C4-2B (cell line): ENCODE results near the gene CHCHD3.

Experiments
- H3K27ac ChIP-seq: fragments of 450-650 bp; 2 replicates; pipeline ENCODE4 v1.5.1; 2017
- ZFX ChIP-seq: fragments of 450-650 bp; IDR thresholded peaks from 2 replicates; pipeline ENCODE4 v1.6.1; 2017
- TF ChIP-seq, protein P1 (sequence below): fragments of 450-650 bp; conservative IDR thresholded peaks from 2 replicates; pipeline ENCODE4 v1.5.1; 2017; ENCODE audit warnings: mild to moderate bottlenecking

CHCHD3 gene

DNA sequence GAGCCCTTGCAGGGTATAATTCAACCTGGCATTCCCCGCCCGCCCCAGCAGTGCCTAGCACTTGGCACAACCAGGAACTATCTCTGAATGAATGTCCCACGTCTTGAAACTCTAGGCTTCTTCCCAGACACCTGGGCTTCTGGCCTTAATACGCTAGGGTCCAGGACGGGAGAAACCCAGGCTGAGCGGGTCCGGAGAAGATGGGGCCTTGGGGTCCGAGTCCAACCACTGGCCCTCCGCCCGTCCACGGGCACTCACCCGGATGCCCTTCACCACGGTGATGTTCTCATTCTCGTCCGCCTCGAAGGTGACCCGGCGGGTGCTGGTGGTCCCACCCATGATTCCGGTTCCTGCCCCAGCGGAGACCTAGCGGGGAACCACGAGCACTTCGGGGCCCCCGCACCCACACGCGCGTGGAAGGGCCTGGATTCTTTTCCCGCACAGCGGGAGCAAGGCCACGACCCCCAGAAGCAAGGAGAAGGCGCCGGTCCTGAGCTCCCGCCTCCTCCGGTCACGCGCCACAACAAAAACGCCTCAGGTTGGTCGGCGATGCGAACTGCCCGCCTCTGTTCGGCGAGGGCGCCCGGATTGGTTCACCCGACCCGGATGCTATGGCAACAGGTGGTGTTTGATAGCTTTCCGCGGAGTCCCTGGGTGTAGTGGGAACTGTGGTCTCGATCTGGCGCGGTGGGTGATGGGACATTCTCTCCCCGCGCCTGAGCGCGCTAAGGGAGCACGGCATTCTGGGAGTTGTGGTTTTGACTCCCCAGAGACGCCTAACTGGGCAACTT lies at the start of gene CHCHD3:
Gene CHCHD3 (minus strand): TSS at position 492 of the 791 bp plus-strand sequence. CDS start 153 bp downstream, at position 339.
- peak within 1 kb of the TSS; percentile 95 for H3K27ac ChIP-seq
- TF ChIP-seq ZFX = peak; percentile 90
- TF ChIP-seq, protein P1, sequence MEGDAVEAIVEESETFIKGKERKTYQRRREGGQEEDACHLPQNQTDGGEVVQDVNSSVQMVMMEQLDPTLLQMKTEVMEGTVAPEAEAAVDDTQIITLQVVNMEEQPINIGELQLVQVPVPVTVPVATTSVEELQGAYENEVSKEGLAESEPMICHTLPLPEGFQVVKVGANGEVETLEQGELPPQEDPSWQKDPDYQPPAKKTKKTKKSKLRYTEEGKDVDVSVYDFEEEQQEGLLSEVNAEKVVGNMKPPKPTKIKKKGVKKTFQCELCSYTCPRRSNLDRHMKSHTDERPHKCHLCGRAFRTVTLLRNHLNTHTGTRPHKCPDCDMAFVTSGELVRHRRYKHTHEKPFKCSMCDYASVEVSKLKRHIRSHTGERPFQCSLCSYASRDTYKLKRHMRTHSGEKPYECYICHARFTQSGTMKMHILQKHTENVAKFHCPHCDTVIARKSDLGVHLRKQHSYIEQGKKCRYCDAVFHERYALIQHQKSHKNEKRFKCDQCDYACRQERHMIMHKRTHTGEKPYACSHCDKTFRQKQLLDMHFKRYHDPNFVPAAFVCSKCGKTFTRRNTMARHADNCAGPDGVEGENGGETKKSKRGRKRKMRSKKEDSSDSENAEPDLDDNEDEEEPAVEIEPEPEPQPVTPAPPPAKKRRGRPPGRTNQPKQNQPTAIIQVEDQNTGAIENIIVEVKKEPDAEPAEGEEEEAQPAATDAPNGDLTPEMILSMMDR = no peak

DNA sequence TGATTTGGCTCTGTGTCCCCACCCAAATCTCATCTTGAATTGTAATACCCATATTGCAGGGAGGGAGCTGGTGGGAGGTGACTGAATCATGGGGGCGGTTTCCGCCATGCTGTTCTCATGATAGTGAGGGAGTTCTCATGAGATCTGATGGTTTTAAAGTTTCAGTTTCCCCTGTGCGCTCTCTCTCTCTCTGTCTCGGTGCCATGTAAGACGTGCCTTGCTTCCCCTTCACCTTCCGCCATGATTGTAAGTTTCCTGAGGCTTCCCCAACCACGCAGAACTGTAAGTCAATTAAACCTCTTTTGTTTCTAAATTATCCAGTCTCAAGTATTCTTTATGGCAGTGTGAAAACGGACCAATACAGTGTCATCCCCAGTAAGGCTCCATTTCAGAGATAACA lies 48.3 kb upstream of the CHCHD3 start:
- no peak overlapping the region for H3K27ac ChIP-seq
- TF ChIP-seq, protein P1 = no peak
- no peak for TF ChIP-seq ZFX

DNA sequence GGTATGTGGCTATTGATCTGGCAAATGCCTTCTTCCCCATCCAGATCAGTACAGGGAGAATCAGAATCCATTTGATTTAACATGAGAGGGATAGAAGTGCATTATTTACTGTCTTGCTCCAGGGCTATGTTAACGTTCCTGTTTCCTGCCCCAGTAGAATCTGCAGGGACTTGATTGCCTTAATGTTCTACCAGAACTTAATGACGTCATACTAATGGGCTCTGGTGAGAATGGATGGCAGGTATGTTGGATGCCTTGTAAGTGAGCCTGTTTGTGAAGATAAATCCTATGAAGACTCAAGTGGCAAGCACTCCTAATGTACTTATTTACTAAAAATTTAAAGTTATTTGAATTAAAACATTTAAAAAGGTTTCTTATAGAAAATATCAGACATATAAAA lies 44.5 kb upstream of the CHCHD3 start:
- no peak for TF ChIP-seq ZFX
- TF ChIP-seq, protein P1 = no peak
- H3K27ac ChIP-seq = no peak overlapping the region

DNA sequence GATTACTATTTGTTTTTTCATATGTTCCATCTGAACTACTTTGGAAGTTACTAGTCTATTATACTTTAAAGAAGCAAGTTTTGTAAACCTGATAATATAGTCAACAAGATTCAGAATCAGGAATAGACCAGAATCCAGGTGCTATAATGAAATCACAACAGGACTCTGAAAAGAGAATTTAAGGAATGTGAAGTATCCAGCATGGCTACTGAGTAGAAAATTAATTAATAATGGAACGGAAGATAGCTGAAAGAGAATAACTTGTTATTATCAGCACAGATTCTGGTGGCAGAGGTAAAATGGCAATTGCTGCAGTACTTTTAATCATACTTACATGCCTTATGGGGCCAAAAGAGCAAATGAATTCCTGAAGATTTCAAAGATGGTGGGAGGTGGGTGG lies 43.1 kb upstream of the CHCHD3 start:
- no peak for TF ChIP-seq ZFX
- TF ChIP-seq, protein P1 = no peak
- no peak overlapping the region for H3K27ac ChIP-seq

DNA sequence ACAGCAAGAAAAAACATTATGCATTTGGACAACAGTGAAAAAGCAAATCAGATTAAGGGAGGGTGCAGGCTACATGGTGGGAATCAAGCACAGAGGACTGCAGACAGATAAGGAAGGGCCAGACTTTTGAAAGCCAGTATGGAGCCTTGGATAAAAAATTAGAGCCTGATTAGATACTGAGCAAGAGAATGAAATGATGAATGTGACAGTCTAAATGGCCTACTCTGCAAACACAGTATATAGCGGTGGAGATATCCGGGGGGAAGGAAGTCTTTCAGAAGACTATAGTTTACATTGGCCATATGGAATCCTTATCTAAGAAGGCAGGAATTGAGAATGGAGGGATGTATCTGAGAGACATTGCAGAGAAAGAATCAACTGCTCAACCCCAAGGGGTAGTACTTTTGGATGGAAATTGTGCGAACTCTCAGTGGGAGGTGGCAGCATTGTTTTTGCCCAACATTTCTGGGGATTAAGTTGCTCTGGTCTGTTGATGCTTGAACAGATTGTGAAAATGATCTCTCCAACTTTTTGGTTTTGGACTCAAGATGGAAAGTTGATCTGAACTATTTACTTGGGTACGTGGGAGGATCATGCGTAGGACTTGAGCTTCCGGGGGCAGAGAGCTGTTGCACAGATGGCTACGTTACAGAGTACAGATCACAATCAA lies 39.4 kb upstream of the CHCHD3 start:
- no peak overlapping the region for H3K27ac ChIP-seq
- TF ChIP-seq ZFX = no peak
- TF ChIP-seq, protein P1 = no peak

DNA sequence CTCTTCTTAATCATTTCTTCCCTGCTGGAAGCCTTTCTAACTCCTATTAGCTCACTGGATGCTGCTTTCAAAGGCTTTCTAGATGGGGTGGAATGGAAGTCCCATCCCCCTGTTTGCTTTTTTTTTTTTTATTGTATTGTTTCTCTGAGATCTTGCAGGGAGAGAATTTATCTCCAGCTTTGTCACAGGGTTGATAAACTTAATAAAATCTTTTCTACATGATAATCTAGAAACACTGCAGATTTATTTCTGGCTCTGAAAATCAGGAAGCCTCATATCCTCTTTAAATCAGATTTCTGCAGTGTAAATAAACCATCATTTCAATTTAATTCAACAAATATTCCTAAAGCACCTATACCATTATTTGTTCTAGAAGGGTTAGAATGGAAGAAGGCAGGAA lies 37.2 kb upstream of the CHCHD3 start:
- no peak overlapping the region for H3K27ac ChIP-seq
- TF ChIP-seq ZFX = no peak
- TF ChIP-seq, protein P1 = no peak

DNA sequence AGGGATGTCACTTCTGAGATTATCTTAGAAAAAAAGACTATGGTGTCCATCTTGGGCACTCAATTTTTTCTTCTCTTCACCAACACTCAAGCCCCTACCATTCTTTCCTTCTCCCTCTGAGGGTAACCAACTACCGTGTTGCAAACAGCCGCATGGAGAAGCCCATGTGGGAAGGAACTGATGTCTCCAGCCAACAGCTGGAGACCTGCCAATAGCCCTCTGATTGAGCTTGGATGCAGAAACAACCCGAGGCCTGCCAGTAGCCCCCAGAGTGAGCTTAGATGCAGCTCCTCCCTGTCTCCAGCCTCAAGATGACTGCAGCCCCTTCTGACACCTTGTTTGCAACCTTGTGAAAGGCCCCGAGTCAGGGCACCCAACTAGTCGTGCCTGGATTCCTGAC lies 36.4 kb upstream of the CHCHD3 start:
- TF ChIP-seq, protein P1 = no peak
- TF ChIP-seq ZFX = no peak
- no peak overlapping the region for H3K27ac ChIP-seq
